Mesenchymal stem cell (in vitro differentiated cells and primary cell): ENCODE measurements around the gene STOML1.

Experiments
- DNase-seq: peaks from one replicate; pipeline ENCODE4 v3.0.0-alpha.2; 2013
- H2AFZ ChIP-seq: one replicate; pipeline ENCODE4 v1.6.1; 2013; ENCODE audit warnings: low read depth, mild to moderate bottlenecking, control low read depth, inconsistent platforms, low read length, moderate library complexity
- H2AK5ac ChIP-seq: 2 replicates; pipeline ENCODE4 v1.6.1; 2013; ENCODE audit warnings: low read length, moderate library complexity, mild to moderate bottlenecking, inconsistent platforms; ENCODE audit not compliant: severe bottlenecking
- H2BK120ac ChIP-seq: one replicate; pipeline ENCODE4 v1.6.1; 2013; ENCODE audit warnings: low read depth, mild to moderate bottlenecking, inconsistent platforms, low read length, moderate library complexity
- H2BK12ac ChIP-seq, 2 experiments: one replicate each; pipeline ENCODE4 v1.6.1; 2013; ENCODE audit warnings: inconsistent platforms in 2 of 2, low read length in 2 of 2, mild to moderate bottlenecking in 2 of 2, moderate library complexity in 2 of 2, control low read depth in 1 of 2
- H2BK15ac ChIP-seq: one replicate; pipeline ENCODE4 v1.6.1; 2013; ENCODE audit warnings: mild to moderate bottlenecking, low read depth, inconsistent platforms; ENCODE audit not compliant: poor library complexity, severe bottlenecking
- H2BK5ac ChIP-seq: 2 replicates; pipeline ENCODE4 v1.6.1; 2013; ENCODE audit warnings: low read depth, mild to moderate bottlenecking, low read length, control low read depth, inconsistent platforms; ENCODE audit not compliant: poor library complexity, severe bottlenecking
- H3K14ac ChIP-seq, 2 experiments: one replicate each; pipeline ENCODE4 v1.6.1; 2013; ENCODE audit warnings: inconsistent platforms in 2 of 2, low read length in 2 of 2, control low read depth in 1 of 2, mild to moderate bottlenecking in 1 of 2, moderate library complexity in 1 of 2
- H3K18ac ChIP-seq, 2 experiments: one replicate each; pipeline ENCODE4 v1.6.1; 2013; ENCODE audit warnings: inconsistent platforms in 2 of 2, low read length in 2 of 2, control low read depth in 1 of 2, low read depth in 1 of 2, mild to moderate bottlenecking in 1 of 2
- H3K23ac ChIP-seq, 2 experiments: one replicate each; pipeline ENCODE4 v1.6.1; 2013; ENCODE audit warnings: inconsistent platforms in 2 of 2, low read length in 2 of 2, mild to moderate bottlenecking in 2 of 2, moderate library complexity in 2 of 2, control low read depth in 1 of 2
- H3K27ac ChIP-seq: 2 replicates; pipeline ENCODE4 v1.5.1; 2013; ENCODE audit warnings: mild to moderate bottlenecking, moderate library complexity, low read length, control low read depth, inconsistent platforms; ENCODE audit not compliant: poor library complexity, severe bottlenecking
- H3K27me3 ChIP-seq, 2 experiments: 2 replicates each; pipeline versions ENCODE4 v1.6.1 to v1.7.0; 2013; ENCODE audit warnings: low read length in 2 of 2, mild to moderate bottlenecking in 2 of 2, moderate library complexity in 2 of 2, control low read depth in 1 of 2, inconsistent platforms in 1 of 2; ENCODE audit not compliant: control insufficient read depth in 1 of 2, insufficient read depth in 1 of 2
- H3K36me3 ChIP-seq, 2 experiments: 2 replicates each; pipeline versions ENCODE4 v1.6.1 to v1.7.0; 2013; ENCODE audit warnings: low read length in 2 of 2, control low read depth in 1 of 2, inconsistent platforms in 1 of 2, low read depth in 1 of 2, mild to moderate bottlenecking in 1 of 2; ENCODE audit not compliant: insufficient read depth in 2 of 2, control insufficient read depth in 1 of 2
- H3K4ac ChIP-seq, 2 experiments: one replicate each; pipeline ENCODE4 v1.6.1; 2013; ENCODE audit warnings: inconsistent platforms in 2 of 2, low read length in 2 of 2, mild to moderate bottlenecking in 2 of 2, moderate library complexity in 2 of 2, control low read depth in 1 of 2, low read depth in 1 of 2
- H3K4me1 ChIP-seq: 2 replicates; pipeline ENCODE4 v1.6.1; 2013; ENCODE audit warnings: low read depth, low read length, control low read depth; ENCODE audit not compliant: control insufficient read depth, insufficient read depth
- H3K4me2 ChIP-seq: 2 replicates; pipeline ENCODE4 v1.6.1; 2013; ENCODE audit warnings: low read length, mild to moderate bottlenecking, inconsistent platforms; ENCODE audit not compliant: poor library complexity, severe bottlenecking
- H3K4me3 ChIP-seq, 2 experiments: 2 replicates each; pipeline versions ENCODE4 v1.5.1 to v1.7.0; 2013; ENCODE audit warnings: low read length in 2 of 2, mild to moderate bottlenecking in 2 of 2, control low read depth in 1 of 2, low read depth in 1 of 2; ENCODE audit not compliant: insufficient read depth in 1 of 2
- H3K79me1 ChIP-seq: replicated peaks from 2 replicates; pipeline ENCODE4 v1.6.1; 2013; ENCODE audit warnings: mild to moderate bottlenecking, control low read depth, low read length, inconsistent platforms; ENCODE audit not compliant: poor library complexity, severe bottlenecking
- H3K9ac ChIP-seq: 2 replicates; pipeline ENCODE4 v1.7.0; 2013; ENCODE audit warnings: mild to moderate bottlenecking, low read length, moderate library complexity
- H3K9me3 ChIP-seq: 2 replicates; pipeline ENCODE4 v1.7.0; 2013; ENCODE audit warnings: mild to moderate bottlenecking, low read length; ENCODE audit not compliant: control insufficient read depth
- H4K8ac ChIP-seq: one replicate; pipeline ENCODE4 v1.6.1; 2013; ENCODE audit warnings: inconsistent platforms, mild to moderate bottlenecking, low read length, moderate library complexity
- H4K91ac ChIP-seq: one replicate; pipeline ENCODE4 v1.6.1; 2013; ENCODE audit warnings: mild to moderate bottlenecking, low read length, inconsistent platforms
- WGBS: methylation state at CpG from one replicate; pipeline ENCODE4 v1.1.7; 2013; ENCODE audit warnings: mixed read lengths; 5-methylcytosine and 5-hydroxymethylcytosine counted together

The STOML1 gene

DNA sequence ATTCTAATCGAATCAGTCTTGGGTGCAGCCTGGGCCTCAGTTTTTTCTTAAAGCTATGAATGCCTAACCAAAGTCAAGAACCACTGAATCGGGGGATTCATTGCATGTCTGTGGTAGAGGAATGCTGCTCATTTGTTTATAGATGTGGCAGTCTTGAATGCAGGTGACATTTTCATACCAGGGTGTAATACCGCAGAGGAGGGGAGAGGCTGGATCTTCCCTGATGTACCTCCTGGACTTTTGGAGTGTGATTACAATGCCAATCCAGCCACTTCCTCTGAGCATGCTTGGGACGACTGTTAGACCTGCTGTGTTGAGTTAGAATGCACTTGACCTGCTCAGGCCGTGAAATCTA lies 47.5 kb upstream of the STOML1 start:
- Histone ChIP-seq H3K4me2 (no peak overlapping the region), H3K4me3 (peak overlapping the region in 1 of 2 experiments; percentile 20), H2BK15ac (no peak overlapping the region), H2BK120ac (no peak overlapping the region), H2BK12ac (no peak overlapping the region), H3K27ac (peak overlapping the region; percentile 83), H3K23ac (no peak overlapping the region), H3K79me1 (peaks cover 27% of the 10 kb centered on the region), H4K8ac (peak overlapping the region; percentile 12), H3K9me3 (no peaks in the 10 kb centered on the region), H3K18ac (peak overlapping the region in 1 of 2 experiments; percentile 31), H4K91ac (no peak overlapping the region), H2AFZ (no peak overlapping the region), H2BK5ac (no peak overlapping the region), H3K36me3 (peaks cover 59 to 71% of the 10 kb centered on the region in 2 experiments), H3K4me1 (peaks cover 39% of the 10 kb centered on the region), H2AK5ac (peak overlapping the region; percentile 33), H3K14ac (no peak overlapping the region), H3K9ac (peak overlapping the region; percentile 45), H3K27me3 (no peaks in the 10 kb centered on the region), H3K4ac (no peak overlapping the region)
- 73% methylated on average over 5 of the region's 5 CpGs for WGBS
- no peak for DNase-seq

DNA sequence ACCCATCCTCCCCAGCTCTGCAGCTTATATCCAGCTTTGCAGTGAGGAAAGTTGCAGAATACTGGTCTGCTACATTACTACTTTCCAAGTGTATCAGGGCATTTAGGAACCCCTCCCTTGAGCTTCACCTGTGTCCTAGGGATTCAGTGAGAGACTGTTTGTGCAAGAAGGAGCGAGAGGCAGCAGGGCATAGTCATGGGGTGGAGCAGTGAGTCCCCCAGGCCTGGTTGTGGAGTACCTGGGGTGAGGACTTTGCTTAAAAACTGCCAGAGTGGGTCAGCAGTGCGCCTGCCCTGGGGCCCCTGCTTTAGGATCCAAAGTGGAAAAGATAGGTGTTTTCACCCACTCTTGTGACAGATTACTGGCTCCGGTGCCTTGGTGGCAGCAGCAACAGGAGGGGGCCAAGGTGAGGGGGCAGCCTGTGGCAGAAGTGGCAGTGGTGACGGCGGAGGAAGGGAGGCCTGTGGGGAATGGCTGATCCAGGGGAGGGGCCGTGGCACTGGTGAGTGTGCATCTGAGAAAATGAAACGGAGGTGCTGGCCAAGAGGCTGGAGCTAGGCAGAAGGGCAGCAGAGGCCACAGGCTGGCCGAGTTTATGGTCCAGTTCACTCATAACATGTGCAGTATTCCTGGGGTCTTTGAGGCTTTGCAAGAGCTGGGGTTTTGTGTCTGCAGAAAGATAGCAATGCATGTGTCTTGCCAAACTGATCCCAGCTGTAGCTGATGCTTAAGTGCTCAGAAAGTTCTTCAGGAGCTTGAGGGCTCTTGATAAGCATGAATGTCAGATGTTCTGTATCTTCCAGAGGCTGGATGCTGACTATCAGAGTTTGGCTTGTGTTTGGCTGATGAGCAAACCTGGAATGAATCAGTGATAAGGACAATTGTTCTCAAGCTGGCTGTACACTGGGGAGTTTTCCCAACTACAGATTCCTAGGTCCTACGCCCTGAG lies 46.9 kb upstream of the STOML1 start:
- peak overlapping the region in 1 of 2 experiments; percentile 49 for H3K18ac ChIP-seq
- no peaks in the 10 kb centered on the region for H3K9me3 ChIP-seq
- peak; percentile 18 for DNase-seq
- H2BK15ac ChIP-seq, result no peak overlapping the region
- peaks cover 30% of the 10 kb centered on the region for H3K79me1 ChIP-seq
- H2AK5ac ChIP-seq, result no peak overlapping the region
- H4K8ac ChIP-seq, result no peak overlapping the region
- peak overlapping the region; percentile 45 for H3K9ac ChIP-seq
- H3K27me3 ChIP-seq, result no peaks in the 10 kb centered on the region
- no peak overlapping the region for H2AFZ ChIP-seq
- H2BK120ac ChIP-seq, result no peak overlapping the region
- H4K91ac ChIP-seq, result no peak overlapping the region
- no peak overlapping the region for H3K4me2 ChIP-seq
- peak overlapping the region; percentile 83 for H3K27ac ChIP-seq
- H2BK12ac ChIP-seq, result peak overlapping the region in 1 of 2 experiments; percentile 56
- H3K14ac ChIP-seq, result peak overlapping the region in 1 of 2 experiments; percentile 4
- H3K36me3 ChIP-seq, result peaks cover 66 to 71% of the 10 kb centered on the region in 2 experiments
- peaks cover 36% of the 10 kb centered on the region for H3K4me1 ChIP-seq
- H2BK5ac ChIP-seq, result no peak overlapping the region
- H3K4ac ChIP-seq, result peak overlapping the region in 1 of 2 experiments; percentile 24
- H3K23ac ChIP-seq, result no peak overlapping the region
- 93% methylated on average over 9 of the region's 9 CpGs for WGBS
- H3K4me3 ChIP-seq, result peak overlapping the region in 1 of 2 experiments; percentile 20

DNA sequence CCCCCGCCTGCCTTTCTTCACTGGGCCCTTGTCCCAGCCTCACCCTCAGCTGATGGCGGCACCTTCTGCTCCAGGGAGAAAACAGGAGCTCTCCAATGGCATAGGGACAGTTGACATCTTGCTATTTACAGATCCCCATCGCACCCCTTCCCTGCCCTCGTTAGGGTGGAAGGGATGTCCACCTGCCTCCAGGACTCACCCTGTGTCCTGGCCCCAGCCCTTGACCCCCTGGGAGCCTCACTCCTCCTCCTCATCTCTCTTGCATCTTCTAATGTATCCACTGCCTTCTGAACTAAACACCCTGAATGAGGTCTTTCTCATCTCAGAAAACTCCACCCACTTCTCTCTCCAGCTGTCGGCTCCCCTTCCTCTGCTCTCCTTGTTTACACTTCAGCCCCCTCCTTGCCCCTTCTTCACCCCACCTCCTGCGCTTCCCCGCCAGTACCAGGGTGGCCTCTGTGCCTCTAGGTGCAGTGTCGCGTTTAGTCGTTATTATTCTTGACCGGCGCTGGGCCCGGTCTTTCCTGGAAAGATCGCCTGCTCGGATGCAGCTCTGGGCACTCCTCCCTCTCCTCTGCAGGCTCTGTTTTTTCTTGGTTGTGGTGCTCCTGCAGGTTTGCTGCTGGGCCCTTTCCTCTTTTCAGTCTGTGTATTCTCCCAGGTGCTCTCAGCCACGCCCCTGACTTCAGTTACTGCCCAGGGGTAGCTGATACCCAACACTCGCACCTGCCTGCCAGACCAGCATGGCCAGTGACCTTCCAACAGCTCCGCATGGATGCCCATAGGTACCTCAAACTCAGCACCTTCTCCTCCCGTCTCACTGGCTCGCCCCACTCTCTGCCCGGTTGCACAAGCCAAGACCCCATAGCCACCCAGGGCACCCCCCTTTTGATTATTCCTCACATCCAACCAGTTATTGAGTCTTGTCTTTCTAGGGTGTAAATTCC lies 45.3 kb upstream of the STOML1 start:
- H3K27me3 ChIP-seq, result no peaks in the 10 kb centered on the region
- no peak overlapping the region for H3K4me3 ChIP-seq
- no peak overlapping the region for H4K8ac ChIP-seq
- no peak overlapping the region for H3K18ac ChIP-seq
- no peak overlapping the region for H4K91ac ChIP-seq
- peaks cover 42% of the 10 kb centered on the region for H3K4me1 ChIP-seq
- peak overlapping the region; percentile 65 for H2BK15ac ChIP-seq
- H3K9ac ChIP-seq, result peak overlapping the region; percentile 45
- H2AFZ ChIP-seq, result no peak overlapping the region
- H2BK120ac ChIP-seq, result no peak overlapping the region
- no peak overlapping the region for H2BK5ac ChIP-seq
- H3K4ac ChIP-seq, result no peak overlapping the region
- H3K4me2 ChIP-seq, result no peak overlapping the region
- H3K14ac ChIP-seq, result no peak overlapping the region
- peaks cover 70 to 71% of the 10 kb centered on the region in 2 experiments for H3K36me3 ChIP-seq
- 87% methylated on average over 20 of the region's 21 CpGs for WGBS
- H2AK5ac ChIP-seq, result peak overlapping the region; percentile 25
- no peaks in the 10 kb centered on the region for H3K9me3 ChIP-seq
- peak overlapping the region in 1 of 2 experiments; percentile 42 for H2BK12ac ChIP-seq
- H3K79me1 ChIP-seq, result peaks cover 38% of the 10 kb centered on the region
- no peak overlapping the region for H3K27ac ChIP-seq
- H3K23ac ChIP-seq, result no peak overlapping the region
- no peak for DNase-seq
